Measurements from ENCODE around the gene BSCL2.
"Not testable (repeated sequence)": the region's sequence is repeated elsewhere in the genome, so short reads cannot be mapped to it uniquely, and the experiment has no call there.

Gene BSCL2

GRCh38 chr11:62719302-62719978 is 12.2 kb upstream of the BSCL2 start:
- DNase-seq (ENCODE audit: low spot score): no peak

GRCh38 chr11:62716816-62717215 is 9.6 kb upstream of the BSCL2 start:
- no peak for DNase-seq (ENCODE audit: low spot score)

GRCh38 chr11:62716206-62716605 is 9.0 kb upstream of the BSCL2 start:
- no peak for DNase-seq (ENCODE audit: low spot score)

GRCh38 chr11:62715150-62716130 is 8.2 kb upstream of the BSCL2 start:
- DNase-seq (ENCODE audit: low spot score): no peak

- DNase-seq (ENCODE audit: low spot score): no peak
Measured at GRCh38 chr11:62713343-62713742, 6.1 kb upstream of the BSCL2 start.

GRCh38 chr11:62712861-62713260 is 5.6 kb upstream of the BSCL2 start:
- no peak for DNase-seq (ENCODE audit: low spot score)

- DNase-seq (ENCODE audit: low spot score): no peak
Measured at GRCh38 chr11:62712276-62712812, 5.1 kb upstream of the BSCL2 start.

GRCh38 chr11:62710001-62710345 is 2.7 kb upstream of the BSCL2 start:
- no peak for DNase-seq (ENCODE audit: low spot score)

- DNase-seq (ENCODE audit: low spot score): peak; percentile 81
Measured at GRCh38 chr11:62709247-62710000, 2.2 kb upstream of the BSCL2 start.

- no peak for DNase-seq (ENCODE audit: low spot score)
Measured at GRCh38 chr11:62708793-62709192, 1.6 kb upstream of the BSCL2 start.

GRCh38 chr11:62708392-62708791 is 1.2 kb upstream of the BSCL2 start:
- DNase-seq (ENCODE audit: low spot score): no peak

- DNase-seq (ENCODE audit: low spot score): no peak
Measured at GRCh38 chr11:62706850-62707247, 375 bp downstream of the BSCL2 start.

GRCh38 chr11:62705880-62706849 is 1.1 kb downstream of the BSCL2 start:
- peak; percentile 95 for DNase-seq (ENCODE audit: low spot score)

GRCh38 chr11:62705413-62705812 is 1.8 kb downstream of the BSCL2 start:
- DNase-seq (ENCODE audit: low spot score): no peak

- DNase-seq (ENCODE audit: low spot score): not testable (repeated sequence)
Measured at GRCh38 chr11:62703921-62704320, 3.3 kb downstream of the BSCL2 start.

- DNase-seq (ENCODE audit: low spot score): no peak
Measured at GRCh38 chr11:62702246-62702645, 5.0 kb downstream of the BSCL2 start.

- peak; percentile 81 for DNase-seq (ENCODE audit: low spot score)
Measured at GRCh38 chr11:62694455-62695167, 12.6 kb downstream of the BSCL2 start.

GRCh38 chr11:62693624-62694023 is 13.6 kb downstream of the BSCL2 start:
- not testable (repeated sequence) for DNase-seq (ENCODE audit: low spot score)

- no peak for DNase-seq (ENCODE audit: low spot score)
Measured at GRCh38 chr11:62689421-62690183, 17.6 kb downstream of the BSCL2 start, which contains the start of gene LRRN4CL. Gene LRRN4CL, minus strand, starts transcription at chr11:62689530. Its CDS starts 1,022 bp downstream, at chr11:62688508.

Data from iPS-NIHi11 (cell line).